Tibial artery (tissue), 4 donors: ENCODE results near the gene PDE3B.
A peak's percentile ranks its signal among the peaks of the same experiment; 100 is the strongest.

Source experiments
- DNase-seq, 2 donors: peaks; one replicate each; pipeline ENCODE4 v3.0.0-alpha.2; 2019
- H3K27ac ChIP-seq, 2 donors: fragments of 200-600 bp; sonication (generic) in 1 of 2; 1 replicate in 1 of 2; 2 replicates in 1 of 2; pipeline ENCODE4 v1.5.1; 2018 to 2019; ENCODE audit warnings: mild to moderate bottlenecking in 1 of 2
- H3K27me3 ChIP-seq, 2 donors: fragments of 200-600 bp; sonication (generic) in 1 of 2; one replicate each; pipeline versions ENCODE4 v1.5.1 to v1.6.0; 2016 to 2019
- H3K36me3 ChIP-seq, 3 donors: fragments of 200-600 bp; sonication (generic) in 2 of 3; one replicate each; pipeline ENCODE4 v1.5.1; 2016 to 2019; ENCODE audit warnings: mild to moderate bottlenecking in 2 of 3
- H3K4me1 ChIP-seq, 4 donors: fragments of 200-600 bp; sonication (generic) in 2 of 4; 1 replicate in 3 of 4; 2 replicates in 1 of 4; pipeline ENCODE4 v1.5.1; 2016 to 2019
- H3K4me3 ChIP-seq, 2 donors: fragments of 200-600 bp; sonication (generic) in 1 of 2; 1 replicate in 1 of 2; 2 replicates in 1 of 2; pipeline ENCODE4 v1.5.1; 2018 to 2019; ENCODE audit warnings: mild to moderate bottlenecking in 2 of 2
- H3K9me3 ChIP-seq, 3 donors: fragments of 200-600 bp; sonication (generic) in 1 of 3; one replicate each; pipeline ENCODE4 v1.5.1; 2016 to 2019
- CTCF ChIP-seq, 2 experiments: fragments of 200-600 bp in 1 of 2; fragments of 450-650 bp in 1 of 2; IDR thresholded peaks; one replicate each; pipeline ENCODE4 v1.5.1; 2017 to 2019; ENCODE audit warnings: antibody characterized with exemption in 2 of 2, mild to moderate bottlenecking in 1 of 2, moderate library complexity in 1 of 2
- intact Hi-C: fragments of 100-400 bp; cut with DNase I; formaldehyde crosslinking; loops from one replicate; pipeline ENCODE4 v1.15.0; 2023; ENCODE audit warnings: low total_unique reads

Gene PDE3B

GRCh38 chr11:14891143-14892035, 247.8 kb downstream of the PDE3B start:
- no peaks in the 10 kb centered on the region for H3K9me3 ChIP-seq
- peak overlapping the region; percentile 86 to 91 for H3K27ac ChIP-seq
- no peak for TF ChIP-seq CTCF (IDR thresholded peaks at IDR 0.05)
- peaks cover 0 to 36% (median 10%) of the 10 kb centered on the region in 4 donors for H3K4me1 ChIP-seq
- H3K4me3 ChIP-seq, result peak overlapping the region; percentile 70 to 72
- intact Hi-C loops, result no loop called here
- H3K27me3 ChIP-seq, result no peaks in the 10 kb centered on the region
- peak; percentile 73 to 91 for DNase-seq
- H3K36me3 ChIP-seq, result no peaks in the 10 kb centered on the region

- Histone ChIP-seq H3K4me3 (peak within 1 kb of the TSS; percentile 70 to 72), H3K36me3 (no peaks in the 10 kb centered on the region), H3K9me3 (no peaks in the 10 kb centered on the region), H3K4me1 (peaks cover 0 to 32% (median 10%) of the 10 kb centered on the region in 4 donors), H3K27ac (peak within 1 kb of the TSS; percentile 86 to 91), H3K27me3 (no peaks in the 10 kb centered on the region)
- intact Hi-C loops, result no loop called here
- no peak for TF ChIP-seq CTCF (IDR thresholded peaks at IDR 0.05)
- peak; percentile 95 to 97 for DNase-seq
Measured at GRCh38 chr11:14892036-14892556, 248.5 kb downstream of the PDE3B start, which contains the start of gene CYP2R1. CYP2R1 (minus strand) TSS chr11:14892231; CDS start chr11:14892205, 26 bp downstream.

GRCh38 chr11:14892577-14892976, 249.0 kb downstream of the PDE3B start:
- TF ChIP-seq CTCF (IDR thresholded peaks at IDR 0.05), result no peak
- intact Hi-C loops, result no loop called here
- no peak for DNase-seq
- H3K36me3 ChIP-seq, result no peaks in the 10 kb centered on the region
- H3K4me3 ChIP-seq, result peak overlapping the region; percentile 70 to 72
- H3K4me1 ChIP-seq, result peaks cover 0 to 27% (median 10%) of the 10 kb centered on the region in 4 donors
- peak overlapping the region; percentile 86 to 91 for H3K27ac ChIP-seq
- no peaks in the 10 kb centered on the region for H3K9me3 ChIP-seq
- no peaks in the 10 kb centered on the region for H3K27me3 ChIP-seq

- peaks cover 0 to 10% (median 7%) of the 10 kb centered on the region in 4 donors for H3K4me1 ChIP-seq
- no peaks in the 10 kb centered on the region for H3K27me3 ChIP-seq
- H3K9me3 ChIP-seq, result no peaks in the 10 kb centered on the region
- no peak for TF ChIP-seq CTCF (IDR thresholded peaks at IDR 0.05)
- H3K4me3 ChIP-seq, result no peak overlapping the region
- DNase-seq, result peak; percentile 67 to 70
- no peaks in the 10 kb centered on the region for H3K36me3 ChIP-seq
- H3K27ac ChIP-seq, result no peak overlapping the region
- intact Hi-C loops, result loop anchor here (5.0 kb wide), 1 partner anchor 373 kb away; the partner anchor contains the start of gene PSMA1
Measured at GRCh38 chr11:14894657-14895598, 251.3 kb downstream of the PDE3B start.

GRCh38 chr11:14898355-14898754, 254.8 kb downstream of the PDE3B start:
- H3K27me3 ChIP-seq, result no peaks in the 10 kb centered on the region
- intact Hi-C loops, result loop anchor here (5.0 kb wide), 1 partner anchor 376 kb away; the partner anchor contains the start of gene PSMA1
- no peaks in the 10 kb centered on the region for H3K4me1 ChIP-seq

More at GRCh38 chr11:14898355-14898754, 254.8 kb downstream of the PDE3B start:
- DNase-seq, result no peak
- TF ChIP-seq CTCF (IDR thresholded peaks at IDR 0.05), result no peak
- Histone ChIP-seq H3K36me3 (no peaks in the 10 kb centered on the region), H3K27ac (no peak overlapping the region), H3K9me3 (no peaks in the 10 kb centered on the region), H3K4me3 (no peak overlapping the region)
